Activated CD4-positive, alpha-beta T cell treated with anti-CD3 and anti-CD28 coated beads, Interleukin-2, amount 50 U/mL, for 16 hours (primary cell): ENCODE data around the gene EIF2S3.
"Not testable (repeated sequence)": the region's sequence is repeated elsewhere in the genome, so short reads cannot be mapped to it uniquely, and the experiment has no call there.

ENCODE experiments used
- DNase-seq: peaks from one replicate; pipeline ENCODE4 v3.0.0-alpha.2; 2020

EIF2S3 gene

DNA sequence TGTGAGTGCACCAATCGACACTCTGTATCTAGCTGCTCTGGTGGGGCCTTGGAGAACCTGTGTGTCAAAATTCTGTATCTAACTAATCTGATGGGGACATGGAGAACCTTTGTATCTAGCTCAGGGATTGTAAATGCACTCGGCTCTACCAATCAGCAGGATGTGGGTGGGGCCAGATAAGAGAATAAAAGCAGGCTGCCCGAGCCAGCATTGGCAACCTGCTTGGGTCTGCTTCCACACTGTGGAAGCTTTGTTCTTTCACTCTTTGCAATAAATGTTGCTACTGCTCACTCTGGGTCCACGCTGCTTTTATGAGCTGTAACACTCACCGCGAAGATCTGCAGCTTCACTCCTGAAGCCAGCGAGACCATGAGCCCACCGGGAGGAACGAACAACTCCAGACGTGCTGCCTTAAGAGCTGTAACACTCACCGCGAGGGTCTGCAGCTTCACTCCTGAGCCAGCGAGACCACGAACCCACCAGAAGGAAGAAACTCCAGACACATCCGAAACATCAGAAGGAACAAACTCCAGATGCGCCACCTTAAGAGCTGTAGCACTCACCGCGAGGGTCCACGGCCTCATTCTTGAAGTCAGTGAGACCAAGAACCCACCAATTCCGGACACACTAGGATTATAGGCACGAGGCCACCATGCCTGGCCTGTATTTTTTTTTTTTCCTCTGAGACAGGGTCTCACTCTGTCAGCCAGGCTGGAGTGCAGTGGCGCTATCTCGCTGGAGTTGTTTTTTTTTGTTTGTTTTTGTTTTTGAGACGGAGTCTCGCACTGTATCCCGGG is 4.0 kb upstream of the EIF2S3 start:
- DNase-seq, result not testable (repeated sequence)

DNA sequence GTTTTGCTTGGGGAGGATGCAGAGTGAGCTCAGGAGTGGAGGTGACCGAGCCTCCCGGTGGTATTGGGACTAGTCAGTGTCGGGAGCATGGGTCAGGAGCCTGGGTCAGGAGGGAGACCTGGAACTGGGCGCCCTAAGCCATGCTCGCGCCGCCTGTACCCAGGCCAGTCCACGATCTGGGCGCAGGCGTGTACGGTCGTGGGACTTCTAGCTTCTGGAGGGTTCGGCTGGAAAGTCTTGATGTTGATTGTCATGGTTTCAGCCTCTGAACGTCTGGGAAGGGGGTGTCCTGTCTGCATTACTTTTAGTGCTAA is 244 bp downstream of the EIF2S3 start:
- no peak for DNase-seq

- no peak for DNase-seq
Observed at GRCh38 chrX:24063488-24063887, 8.7 kb downstream of the EIF2S3 start.

DNA sequence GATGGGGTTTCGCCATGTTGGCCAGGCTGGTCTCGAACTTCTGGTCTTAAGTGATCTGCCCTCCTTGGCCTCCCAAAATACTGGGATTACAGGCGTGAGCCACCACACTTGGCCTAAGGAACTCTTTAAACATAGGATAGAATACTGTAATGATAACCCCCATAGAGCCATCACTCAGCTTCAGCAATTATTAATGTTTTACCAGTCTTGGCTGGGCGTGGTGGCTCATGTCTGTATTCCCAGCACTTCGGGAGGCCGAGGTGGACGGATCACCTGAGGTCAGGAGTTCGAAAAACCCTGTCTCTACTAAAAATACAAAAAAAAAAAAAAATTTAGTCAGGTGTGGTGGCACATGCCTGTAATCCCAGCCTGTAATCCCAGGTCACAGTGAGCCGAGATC is 15.1 kb downstream of the EIF2S3 start:
- DNase-seq, result no peak

GRCh38 chrX:24079411-24079810 is 24.7 kb downstream of the EIF2S3 start:
- DNase-seq, result no peak

DNA sequence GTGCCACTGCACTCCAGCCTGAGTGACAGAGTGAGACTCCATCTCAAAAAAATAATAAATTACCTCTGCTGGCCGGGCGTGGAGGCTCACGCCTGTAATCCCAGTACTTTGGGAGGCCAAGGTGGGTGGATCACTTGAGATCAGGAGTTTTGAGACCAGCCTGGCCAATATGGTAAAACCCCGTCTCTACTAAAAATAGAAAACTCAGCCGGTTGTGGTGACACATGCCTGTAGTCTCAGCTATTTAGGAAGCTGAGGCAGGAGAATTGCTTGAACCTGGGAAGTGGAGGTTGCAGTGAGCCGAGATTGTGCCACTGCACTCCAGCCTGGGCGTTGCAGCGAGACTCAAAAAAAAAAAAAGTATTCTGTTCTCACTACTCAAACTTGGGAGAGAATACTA is 25.5 kb downstream of the EIF2S3 start:
- peak; percentile 30 for DNase-seq

DNA sequence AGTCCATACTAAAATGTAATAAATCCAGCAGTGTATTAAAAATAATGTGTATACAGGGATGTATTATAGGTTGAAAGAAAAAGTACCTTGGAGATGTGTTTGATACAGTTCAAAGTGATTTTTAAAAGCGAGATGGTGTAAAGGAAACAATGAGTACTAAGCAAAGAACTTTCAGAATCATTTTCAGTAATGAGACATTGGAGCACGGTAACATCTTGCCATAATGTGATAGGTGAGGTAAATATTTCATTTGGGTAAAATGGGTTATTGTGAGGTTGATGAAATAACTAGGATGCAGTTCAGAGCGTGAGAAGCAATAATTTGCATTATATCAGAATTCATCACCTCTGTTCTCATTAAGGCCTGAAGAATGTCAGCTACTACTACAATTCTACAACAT is 25.9 kb downstream of the EIF2S3 start:
- DNase-seq, result peak; percentile 62

GRCh38 chrX:24081661-24082154 is 27.0 kb downstream of the EIF2S3 start:
- DNase-seq, result peak; percentile 64

- DNase-seq, result no peak
Observed at GRCh38 chrX:24082447-24082846, 27.7 kb downstream of the EIF2S3 start.

GRCh38 chrX:24085101-24085500 is 30.3 kb downstream of the EIF2S3 start:
- DNase-seq, result no peak

- no peak for DNase-seq
Observed at GRCh38 chrX:24090300-24091200, 35.8 kb downstream of the EIF2S3 start.

DNA sequence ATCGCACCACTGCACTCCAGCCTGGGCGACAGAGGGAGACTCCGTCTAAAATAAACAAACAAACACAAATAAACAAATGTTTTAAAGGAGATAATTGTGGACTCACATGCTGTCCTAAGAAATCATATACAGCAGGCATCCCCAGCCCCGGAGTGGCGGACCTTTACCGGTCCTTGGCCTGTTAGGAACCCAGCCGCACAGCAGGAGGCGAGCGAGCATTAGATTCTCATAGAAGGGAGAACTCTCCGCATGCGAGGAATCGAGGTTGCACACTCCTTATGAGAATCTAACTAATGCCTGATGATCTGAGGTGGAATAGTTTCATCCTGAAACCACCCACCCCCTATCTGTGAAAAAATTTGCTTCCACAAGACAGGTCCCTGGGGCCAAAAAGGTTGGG is 39.0 kb downstream of the EIF2S3 start:
- no peak for DNase-seq

- no peak for DNase-seq
Observed at GRCh38 chrX:24097741-24098260, 43.0 kb downstream of the EIF2S3 start.

- DNase-seq, result no peak
Observed at GRCh38 chrX:24098932-24099331, 44.2 kb downstream of the EIF2S3 start.

DNA sequence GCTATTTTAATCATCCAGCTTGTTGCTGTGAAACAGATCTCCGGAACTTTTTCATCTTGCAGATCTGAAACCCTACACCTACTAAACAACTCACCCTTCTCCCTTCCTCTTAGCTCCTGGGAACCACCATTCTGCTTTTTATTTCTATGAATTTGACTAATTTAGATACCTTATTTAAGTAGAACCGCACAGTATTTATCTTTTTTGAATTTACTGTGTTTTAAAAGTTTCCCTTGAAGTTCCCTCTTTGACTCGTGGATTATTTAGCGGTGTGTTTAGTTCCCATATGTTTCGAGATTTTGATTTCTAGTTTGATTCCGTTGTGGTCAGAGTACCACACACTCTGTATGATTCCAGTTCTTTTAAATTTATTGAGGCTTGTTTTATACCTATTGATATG is 44.6 kb downstream of the EIF2S3 start:
- DNase-seq, result peak; percentile 37

DNA sequence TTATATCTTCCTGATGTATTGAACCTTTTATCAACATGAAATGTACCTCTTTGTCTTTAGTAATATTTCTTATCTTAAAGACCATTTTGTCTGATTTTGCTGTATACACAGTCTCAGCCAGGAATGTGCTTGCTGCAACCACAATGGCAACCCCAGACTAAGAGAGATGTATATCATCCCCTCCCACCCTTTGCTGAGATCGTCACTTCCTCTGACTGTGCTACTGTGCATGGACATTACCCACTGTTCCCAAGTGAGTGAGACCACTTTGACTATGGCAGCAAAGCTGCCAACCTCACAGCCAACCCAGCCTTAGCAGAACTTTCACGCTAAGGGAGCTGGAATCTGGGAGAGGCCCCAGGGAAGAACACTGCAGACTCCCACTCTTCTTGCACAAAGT is 46.0 kb downstream of the EIF2S3 start:
- no peak for DNase-seq

DNA sequence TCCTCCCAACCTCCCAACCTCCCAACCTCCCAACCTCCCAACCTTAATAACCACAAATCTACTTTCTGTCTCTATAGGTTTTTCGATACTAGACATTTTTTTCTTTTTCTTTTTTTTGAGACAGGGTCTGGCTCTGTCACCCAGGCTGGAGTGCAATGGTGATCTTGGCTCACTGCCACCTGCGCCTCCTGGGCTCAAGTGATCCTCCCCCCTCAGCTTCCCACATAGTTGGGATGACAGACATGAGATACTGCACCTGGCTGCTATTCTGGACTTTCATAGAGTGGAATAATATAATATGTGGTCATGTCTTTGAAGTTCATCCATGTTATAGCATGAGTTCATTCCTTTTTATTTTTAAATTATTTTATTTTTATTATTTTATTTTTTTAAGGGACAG is 55.3 kb downstream of the EIF2S3 start:
- no peak for DNase-seq

GRCh38 chrX:24113181-24113580 is 58.4 kb downstream of the EIF2S3 start:
- DNase-seq, result no peak

DNA sequence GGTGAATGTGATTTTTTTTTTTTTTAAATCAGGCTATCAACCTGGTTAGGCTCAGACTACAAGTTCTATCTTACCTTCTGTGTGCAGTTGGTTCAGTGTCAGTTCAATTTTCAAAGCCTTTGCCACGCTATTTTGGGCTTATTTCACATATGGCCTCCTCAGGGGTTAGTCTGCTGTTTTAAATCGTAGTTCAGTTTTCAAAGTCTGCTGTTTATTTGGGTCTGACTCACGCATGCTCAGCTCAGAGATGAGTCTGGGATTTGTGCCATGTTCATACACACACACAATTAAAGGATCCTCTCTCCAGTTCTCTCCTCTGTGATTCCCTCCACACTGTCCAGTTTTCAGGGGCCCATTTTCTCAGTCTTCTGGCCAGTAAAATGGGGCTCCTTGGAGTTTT is 62.5 kb downstream of the EIF2S3 start:
- no peak for DNase-seq

DNA sequence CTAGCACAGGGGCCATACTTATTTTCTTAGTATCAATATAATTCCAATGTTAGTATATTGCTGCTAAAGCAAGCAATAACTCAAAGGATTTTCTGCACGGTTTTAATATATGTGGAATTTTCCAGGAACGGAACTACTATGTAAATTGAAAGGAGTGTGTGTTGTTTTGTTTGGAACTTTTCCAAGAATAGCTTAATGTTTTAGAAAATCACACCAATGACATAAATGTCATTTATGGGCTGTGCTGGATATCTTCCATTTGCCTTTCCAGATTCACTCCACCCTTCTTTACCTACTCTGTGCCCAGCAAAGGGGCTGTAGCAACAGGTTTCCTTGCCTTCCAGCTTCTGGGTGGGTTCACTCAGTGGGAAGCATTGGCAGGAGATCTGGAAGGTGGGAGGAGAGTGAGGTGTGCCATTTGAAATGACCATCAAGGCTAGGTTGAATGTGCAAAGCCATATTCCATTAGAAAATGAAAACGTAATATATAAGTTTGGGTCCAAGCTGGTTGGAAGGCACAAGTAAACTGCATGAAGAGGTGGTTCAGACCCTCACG is 69.6 kb downstream of the EIF2S3 start:
- DNase-seq, result no peak

DNA sequence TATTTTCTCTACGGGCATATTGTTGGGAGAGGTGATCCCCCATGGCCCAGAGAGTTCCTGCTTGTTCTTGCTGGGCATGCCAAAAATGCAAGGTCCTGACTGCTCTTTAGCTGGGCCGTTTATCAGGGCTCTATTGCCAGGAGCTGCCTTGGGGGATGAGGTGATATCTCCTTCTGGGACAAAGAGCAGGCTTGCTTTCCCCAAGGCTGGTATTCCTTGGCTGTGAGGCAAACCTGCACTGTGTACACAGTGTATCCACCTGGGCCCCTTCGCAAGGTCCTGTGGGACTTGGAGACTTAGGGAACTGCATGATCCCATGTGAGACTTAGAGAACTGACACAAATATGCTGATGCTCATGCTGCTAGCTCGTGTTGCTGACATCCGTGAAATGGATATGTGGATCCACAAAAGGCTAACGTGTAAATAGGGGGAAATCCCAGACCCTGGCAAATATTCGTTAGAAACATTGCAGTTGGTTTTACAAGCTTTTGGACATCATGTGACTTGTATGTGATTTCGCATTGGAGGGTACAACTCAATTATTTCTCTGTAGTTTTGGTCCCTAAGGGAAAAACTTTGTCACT is 70.4 kb downstream of the EIF2S3 start:
- no peak for DNase-seq
